SKM-1 (cell line): ENCODE results near the gene KIAA0825.
A peak's percentile ranks its signal among the peaks of the same experiment; 100 is the strongest.
"Not testable (repeated sequence)": the region's sequence is repeated elsewhere in the genome, so short reads cannot be mapped to it uniquely, and the experiment has no call there.

Experiments
- DNase-seq: peaks from one replicate; lab custom pipeline; 2025; ENCODE audit not compliant: unreplicated experiment; lab: John Stamatoyannopoulos, UW

The KIAA0825 gene

GRCh38 chr5:94388773-94389514 lies 229.5 kb downstream of the KIAA0825 start:
- DNase-seq: no peak

- no peak for DNase-seq
These were observed 232.6 kb downstream of the KIAA0825 start for GRCh38 chr5:94385767-94386166.

GRCh38 chr5:94378062-94378461 lies 240.3 kb downstream of the KIAA0825 start:
- no peak for DNase-seq

- peak; percentile 79 for DNase-seq
These were observed 241.6 kb downstream of the KIAA0825 start for GRCh38 chr5:94376672-94377345.

GRCh38 chr5:94375801-94376200 lies 242.6 kb downstream of the KIAA0825 start:
- DNase-seq: no peak

GRCh38 chr5:94374336-94374735 lies 244.1 kb downstream of the KIAA0825 start:
- no peak for DNase-seq

- no peak for DNase-seq
These were observed 250.5 kb downstream of the KIAA0825 start for GRCh38 chr5:94367900-94368299.

- DNase-seq: no peak
These were observed 251.6 kb downstream of the KIAA0825 start for GRCh38 chr5:94366811-94367210.

GRCh38 chr5:94362857-94363256 lies 255.5 kb downstream of the KIAA0825 start:
- no peak for DNase-seq

- no peak for DNase-seq
These were observed 256.3 kb downstream of the KIAA0825 start for GRCh38 chr5:94361832-94362796.

- DNase-seq: no peak
These were observed 257.2 kb downstream of the KIAA0825 start for GRCh38 chr5:94361161-94361560.

GRCh38 chr5:94360382-94361130 lies 257.8 kb downstream of the KIAA0825 start:
- DNase-seq: no peak

- no peak for DNase-seq
These were observed 258.5 kb downstream of the KIAA0825 start for GRCh38 chr5:94359880-94360279.

GRCh38 chr5:94355811-94356210 lies 262.6 kb downstream of the KIAA0825 start:
- DNase-seq: no peak

- DNase-seq: not testable (repeated sequence)
These were observed 263.4 kb downstream of the KIAA0825 start for GRCh38 chr5:94354837-94355485.

GRCh38 chr5:94353605-94354004 lies 264.8 kb downstream of the KIAA0825 start:
- no peak for DNase-seq

GRCh38 chr5:94347130-94347529 lies 271.3 kb downstream of the KIAA0825 start:
- DNase-seq: no peak

- no peak for DNase-seq
These were observed 273.1 kb downstream of the KIAA0825 start for GRCh38 chr5:94345257-94345656.

GRCh38 chr5:94337617-94338016 lies 280.8 kb downstream of the KIAA0825 start:
- DNase-seq: no peak

GRCh38 chr5:94335936-94336335 lies 282.5 kb downstream of the KIAA0825 start:
- DNase-seq: no peak
